ENCODE data around the gene MRPS34.

- TF ChIP-seq POLR2A (IDR thresholded peaks at IDR 0.05; ENCODE audit: low read depth, low read length) (no peak), POLR2AphosphoS5 (IDR thresholded peaks at IDR 0.05; ENCODE audit: low read depth, low read length) (no peak), TAF1 (IDR thresholded peaks at IDR 0.05; ENCODE audit: low read depth, low read length) (no peak), PAX5 (IDR thresholded peaks at IDR 0.05; ENCODE audit: insufficient read depth, low read length, severe bottlenecking) (no peak), POU2F2 (IDR thresholded peaks at IDR 0.05; ENCODE audit: low read depth, low read length) (no peak)
These were observed 18.7 kb downstream of the MRPS34 start for GRCh38 chr16:1754204-1754603.

Data from GM12891 (cell line).